ENCODE data around the gene ZCCHC9.

Gene ZCCHC9

GRCh38 chr5:81360640-81361039 is 59.3 kb downstream of the ZCCHC9 start:
- TF ChIP-seq CTCF (IDR thresholded peaks at IDR 0.05; ENCODE audit: low read depth, low read length): no peak
- in situ Hi-C loops (cut with HindIII; ENCODE audit: low sequenced_read_pairs): no loop called here
- DNase-seq (ENCODE audit: low read depth, low spot score): no peak
- no peak overlapping the region for H3K4me3 ChIP-seq (ENCODE audit: low read depth, low read length)

GRCh38 chr5:81361600-81361999 is 60.2 kb downstream of the ZCCHC9 start:
- in situ Hi-C loops (cut with HindIII; ENCODE audit: low sequenced_read_pairs): no loop called here
- no peak for DNase-seq (ENCODE audit: low read depth, low spot score)
- H3K4me3 ChIP-seq (ENCODE audit: low read depth, low read length): no peak overlapping the region
- no peak for TF ChIP-seq CTCF (IDR thresholded peaks at IDR 0.05; ENCODE audit: low read depth, low read length)

Data from astrocyte of the spinal cord (primary cell).